ENCODE data around the gene ADH6.

DNA sequence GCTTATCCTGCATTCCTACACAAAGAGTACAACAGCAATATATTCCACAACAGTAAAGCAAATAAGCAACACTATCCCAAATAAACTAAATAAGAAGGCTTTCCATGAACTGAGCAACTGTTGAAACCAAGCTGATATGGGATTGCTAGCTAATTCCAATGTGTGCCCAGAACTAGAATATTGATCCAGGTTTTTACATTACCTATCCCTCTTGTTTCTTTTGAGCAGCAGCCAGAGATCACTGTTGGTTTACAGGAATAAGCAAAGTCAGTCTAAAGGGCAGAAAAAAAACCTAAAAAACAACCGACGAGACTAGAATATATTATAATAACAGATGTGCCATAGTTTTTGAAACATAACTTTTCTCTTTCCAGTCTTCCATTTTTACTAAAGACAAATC, 52.5 kb downstream of the ADH6 start:
- TF ChIP-seq, protein P1, sequence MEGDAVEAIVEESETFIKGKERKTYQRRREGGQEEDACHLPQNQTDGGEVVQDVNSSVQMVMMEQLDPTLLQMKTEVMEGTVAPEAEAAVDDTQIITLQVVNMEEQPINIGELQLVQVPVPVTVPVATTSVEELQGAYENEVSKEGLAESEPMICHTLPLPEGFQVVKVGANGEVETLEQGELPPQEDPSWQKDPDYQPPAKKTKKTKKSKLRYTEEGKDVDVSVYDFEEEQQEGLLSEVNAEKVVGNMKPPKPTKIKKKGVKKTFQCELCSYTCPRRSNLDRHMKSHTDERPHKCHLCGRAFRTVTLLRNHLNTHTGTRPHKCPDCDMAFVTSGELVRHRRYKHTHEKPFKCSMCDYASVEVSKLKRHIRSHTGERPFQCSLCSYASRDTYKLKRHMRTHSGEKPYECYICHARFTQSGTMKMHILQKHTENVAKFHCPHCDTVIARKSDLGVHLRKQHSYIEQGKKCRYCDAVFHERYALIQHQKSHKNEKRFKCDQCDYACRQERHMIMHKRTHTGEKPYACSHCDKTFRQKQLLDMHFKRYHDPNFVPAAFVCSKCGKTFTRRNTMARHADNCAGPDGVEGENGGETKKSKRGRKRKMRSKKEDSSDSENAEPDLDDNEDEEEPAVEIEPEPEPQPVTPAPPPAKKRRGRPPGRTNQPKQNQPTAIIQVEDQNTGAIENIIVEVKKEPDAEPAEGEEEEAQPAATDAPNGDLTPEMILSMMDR (conservative IDR thresholded peaks at IDR 0.05), result no peak
- TF ChIP-seq EZH2 (IDR thresholded peaks at IDR 0.05; ENCODE audit: low read depth), result no peak

Measured in PC-9 (cell line).